Activated naive CD4-positive, alpha-beta T cell treated with anti-CD3 and anti-CD28 coated beads, Interleukin-2, amount 10 ng/mL, durations not matched to agents 7 days and 5 days (primary cell): ENCODE results near the gene STK40.

Experiments
- CTCF ChIA-PET: fragments of 350-600 bp; sonication (Branson Sonifier 250); formaldehyde crosslinking; loops from one replicate; lab custom pipeline; 2021; ENCODE audit warnings: antibody characterized with exemption; lab: Charles Lee
- DNase-seq: peaks from one replicate; pipeline ENCODE4 v3.0.0-alpha.2; 2020
- H3K27ac Mint-ChIP-seq: one replicate; pipeline ENCODE4 v1.8.0; 2021; ENCODE audit warnings: mild to moderate bottlenecking, moderate library complexity, mixed read lengths
- H3K27me3 Mint-ChIP-seq: one replicate; pipeline ENCODE4 v1.8.0; 2021; ENCODE audit warnings: mild to moderate bottlenecking, mixed read lengths
- H3K36me3 Mint-ChIP-seq: one replicate; pipeline ENCODE4 v1.8.0; 2021; ENCODE audit warnings: mixed read lengths
- H3K4me1 Mint-ChIP-seq: one replicate; pipeline ENCODE4 v1.8.0; 2021; ENCODE audit warnings: mixed read lengths
- H3K4me3 Mint-ChIP-seq: one replicate; pipeline ENCODE4 v1.8.0; 2021; ENCODE audit warnings: mild to moderate bottlenecking, moderate library complexity, mixed read lengths
- H3K9me3 Mint-ChIP-seq: one replicate; pipeline ENCODE4 v1.8.0; 2021; ENCODE audit warnings: mixed read lengths

STK40 gene

GRCh38 chr1:36392836-36393235 is 7.1 kb upstream of the STK40 start:
- CTCF ChIA-PET, result no interaction called here
- DNase-seq, result no peak
- Mint-ChIP-seq H3K9me3 (no peaks in the 10 kb centered on the region), H3K36me3 (peaks cover 45% of the 10 kb centered on the region), H3K27ac (no peak overlapping the region), H3K4me3 (no peak overlapping the region), H3K27me3 (no peaks in the 10 kb centered on the region), H3K4me1 (peaks cover 28% of the 10 kb centered on the region)

GRCh38 chr1:36391271-36391670 is 5.5 kb upstream of the STK40 start:
- Mint-ChIP-seq H3K36me3 (peaks cover 41% of the 10 kb centered on the region), H3K4me3 (no peak overlapping the region), H3K27ac (peak overlapping the region; percentile 67), H3K4me1 (peaks cover 30% of the 10 kb centered on the region), H3K9me3 (no peaks in the 10 kb centered on the region), H3K27me3 (no peaks in the 10 kb centered on the region)
- no peak for DNase-seq
- CTCF ChIA-PET, result no interaction called here

GRCh38 chr1:36390411-36390810 is 4.7 kb upstream of the STK40 start:
- H3K27ac Mint-ChIP-seq, result peak overlapping the region; percentile 67
- H3K4me1 Mint-ChIP-seq, result peaks cover 27% of the 10 kb centered on the region
- CTCF ChIA-PET, result no interaction called here
- no peak overlapping the region for H3K4me3 Mint-ChIP-seq
- no peaks in the 10 kb centered on the region for H3K27me3 Mint-ChIP-seq
- H3K9me3 Mint-ChIP-seq, result no peaks in the 10 kb centered on the region
- peaks cover 39% of the 10 kb centered on the region for H3K36me3 Mint-ChIP-seq
- DNase-seq, result no peak

GRCh38 chr1:36389999-36390398 is 4.3 kb upstream of the STK40 start:
- CTCF ChIA-PET, result no interaction called here
- Mint-ChIP-seq H3K36me3 (peaks cover 38% of the 10 kb centered on the region), H3K4me1 (peaks cover 26% of the 10 kb centered on the region), H3K4me3 (no peak overlapping the region), H3K9me3 (no peaks in the 10 kb centered on the region), H3K27me3 (no peaks in the 10 kb centered on the region), H3K27ac (no peak overlapping the region)
- DNase-seq, result no peak

GRCh38 chr1:36389261-36389660 is 3.5 kb upstream of the STK40 start:
- Mint-ChIP-seq H3K27ac (peak overlapping the region; percentile 59), H3K36me3 (peaks cover 38% of the 10 kb centered on the region), H3K4me3 (no peak overlapping the region), H3K4me1 (peaks cover 28% of the 10 kb centered on the region), H3K27me3 (no peaks in the 10 kb centered on the region), H3K9me3 (no peaks in the 10 kb centered on the region)
- CTCF ChIA-PET, result interaction anchor here (0.7 to 1.5 kb wide), 4 partner anchors 20 to 46 kb away, joined by 3 to 6 read pairs (median 3); no protein-coding TSS in a partner anchor
- DNase-seq, result no peak

GRCh38 chr1:36387141-36387949 is 1.6 kb upstream of the STK40 start:
- H3K27me3 Mint-ChIP-seq, result no peaks in the 10 kb centered on the region
- peaks cover 47% of the 10 kb centered on the region for H3K4me1 Mint-ChIP-seq
- CTCF ChIA-PET, result interaction anchor here (1.0 to 4.5 kb wide), 11 partner anchors 10 to 199 kb away, joined by 3 to 36 read pairs (median 5); partner anchors contain the start of genes LSM10 and SH3D21
- H3K36me3 Mint-ChIP-seq, result peaks cover 33% of the 10 kb centered on the region
- peak overlapping the region; percentile 17 for H3K4me3 Mint-ChIP-seq
- H3K9me3 Mint-ChIP-seq, result no peaks in the 10 kb centered on the region
- peak overlapping the region; percentile 100 for H3K27ac Mint-ChIP-seq
- no peak for DNase-seq

- DNase-seq, result peak; percentile 94
- H3K27ac Mint-ChIP-seq, result peak overlapping the region; percentile 100
- peak overlapping the region; percentile 75 for H3K4me3 Mint-ChIP-seq
- peaks cover 51% of the 10 kb centered on the region for H3K4me1 Mint-ChIP-seq
- H3K36me3 Mint-ChIP-seq, result peaks cover 32% of the 10 kb centered on the region
- H3K9me3 Mint-ChIP-seq, result no peaks in the 10 kb centered on the region
- CTCF ChIA-PET, result interaction anchor here (1.0 to 4.5 kb wide), 11 partner anchors 11 to 198 kb away, joined by 3 to 36 read pairs (median 5); partner anchors contain the start of genes LSM10 and SH3D21
- no peaks in the 10 kb centered on the region for H3K27me3 Mint-ChIP-seq
Observed at GRCh38 chr1:36386265-36387140, 779 bp upstream of the STK40 start.

- peak overlapping the region; percentile 75 for H3K4me3 Mint-ChIP-seq
- CTCF ChIA-PET, result interaction anchor here (0.6 to 4.5 kb wide), 7 partner anchors 17 to 111 kb away, joined by 3 to 36 read pairs (median 4); no protein-coding TSS in a partner anchor
- no peaks in the 10 kb centered on the region for H3K27me3 Mint-ChIP-seq
- no peaks in the 10 kb centered on the region for H3K9me3 Mint-ChIP-seq
- DNase-seq, result peak; percentile 67
- H3K27ac Mint-ChIP-seq, result peak overlapping the region; percentile 100
- H3K4me1 Mint-ChIP-seq, result peaks cover 64% of the 10 kb centered on the region
- H3K36me3 Mint-ChIP-seq, result peaks cover 26% of the 10 kb centered on the region
Observed at GRCh38 chr1:36384542-36385409, 948 bp downstream of the STK40 start.

- Mint-ChIP-seq H3K4me1 (peaks cover 72% of the 10 kb centered on the region), H3K27me3 (no peaks in the 10 kb centered on the region), H3K9me3 (no peaks in the 10 kb centered on the region), H3K36me3 (peaks cover 28% of the 10 kb centered on the region), H3K27ac (no peak overlapping the region), H3K4me3 (no peak overlapping the region)
- no peak for DNase-seq
- CTCF ChIA-PET, result interaction anchor here (1.1 kb wide), 1 partner anchor 17 kb away, joined by 4 read pairs; no protein-coding TSS in a partner anchor
Observed at GRCh38 chr1:36383240-36383639, 2.5 kb downstream of the STK40 start.

- H3K27ac Mint-ChIP-seq, result no peak overlapping the region
- H3K36me3 Mint-ChIP-seq, result peaks cover 27% of the 10 kb centered on the region
- no peak overlapping the region for H3K4me3 Mint-ChIP-seq
- CTCF ChIA-PET, result interaction anchor here (1.1 kb wide), 1 partner anchor 16 kb away, joined by 4 read pairs; no protein-coding TSS in a partner anchor
- peaks cover 75% of the 10 kb centered on the region for H3K4me1 Mint-ChIP-seq
- no peak for DNase-seq
- no peaks in the 10 kb centered on the region for H3K27me3 Mint-ChIP-seq
- no peaks in the 10 kb centered on the region for H3K9me3 Mint-ChIP-seq
Observed at GRCh38 chr1:36382669-36383068, 3.1 kb downstream of the STK40 start.

- no peak overlapping the region for H3K27ac Mint-ChIP-seq
Observed at GRCh38 chr1:36382231-36382630, 3.5 kb downstream of the STK40 start.

GRCh38 chr1:36381405-36381804 is 4.3 kb downstream of the STK40 start:
- H3K27me3 Mint-ChIP-seq, result no peaks in the 10 kb centered on the region
- peaks cover 70% of the 10 kb centered on the region for H3K4me1 Mint-ChIP-seq
- CTCF ChIA-PET, result interaction anchor here (1.2 kb wide), 1 partner anchor 12 kb away, joined by 5 read pairs; no protein-coding TSS in a partner anchor
- peaks cover 28% of the 10 kb centered on the region for H3K36me3 Mint-ChIP-seq
- no peak overlapping the region for H3K27ac Mint-ChIP-seq
- no peak for DNase-seq
- H3K9me3 Mint-ChIP-seq, result no peaks in the 10 kb centered on the region
- no peak overlapping the region for H3K4me3 Mint-ChIP-seq

More at GRCh38 chr1:36382231-36382630, 3.5 kb downstream of the STK40 start:
- DNase-seq, result no peak
- peaks cover 26% of the 10 kb centered on the region for H3K36me3 Mint-ChIP-seq
- CTCF ChIA-PET, result interaction anchor here (1.1 to 1.2 kb wide), 2 partner anchors 13 to 16 kb away, joined by 4 to 5 read pairs; no protein-coding TSS in a partner anchor
- peaks cover 74% of the 10 kb centered on the region for H3K4me1 Mint-ChIP-seq
- no peaks in the 10 kb centered on the region for H3K9me3 Mint-ChIP-seq
- H3K4me3 Mint-ChIP-seq, result no peak overlapping the region
- no peaks in the 10 kb centered on the region for H3K27me3 Mint-ChIP-seq

GRCh38 chr1:36380782-36381181 is 4.9 kb downstream of the STK40 start:
- H3K9me3 Mint-ChIP-seq, result no peaks in the 10 kb centered on the region
- CTCF ChIA-PET, result interaction anchor here (1.0 kb wide), 1 partner anchor 12 kb away, joined by 3 read pairs; no protein-coding TSS in a partner anchor
- H3K27ac Mint-ChIP-seq, result peak overlapping the region; percentile 47
- H3K36me3 Mint-ChIP-seq, result peaks cover 33% of the 10 kb centered on the region
- DNase-seq, result no peak
- H3K4me3 Mint-ChIP-seq, result no peak overlapping the region
- no peaks in the 10 kb centered on the region for H3K27me3 Mint-ChIP-seq
- H3K4me1 Mint-ChIP-seq, result peaks cover 76% of the 10 kb centered on the region
